ENCODE measurements around the gene KHSRP.

KHSRP gene

GRCh38 chr19:6453951-6454565, 29.4 kb upstream of the KHSRP start:
- Histone ChIP-seq H3K27me3 (ENCODE audit: control insufficient read depth, low read length) (no peaks in the 10 kb centered on the region), H3K27ac (ENCODE audit: low read depth, low read length) (no peak overlapping the region), H3K4me3 (ENCODE audit: low read length) (no peak overlapping the region), H4K20me1 (ENCODE audit: control insufficient read depth, insufficient read depth, low read depth, low read length) (no peaks in the 10 kb centered on the region), H3K9me2 (replicated peaks; ENCODE audit: control insufficient read depth, low read length) (no peaks in the 10 kb centered on the region), H3K9me3 (ENCODE audit: control insufficient read depth, insufficient read depth, low read length) (peaks cover 13% of the 10 kb centered on the region), H3F3A (ENCODE audit: control insufficient read depth, insufficient read depth) (no peaks in the 10 kb centered on the region), H3K4me1 (ENCODE audit: control insufficient read depth, low read length) (peaks cover 15% of the 10 kb centered on the region), H3K4me2 (ENCODE audit: low read length) (no peak overlapping the region), H3K36me3 (ENCODE audit: control insufficient read depth, low read length) (peaks cover 57% of the 10 kb centered on the region), H3K79me2 (ENCODE audit: control insufficient read depth, low read length) (peaks cover 17% of the 10 kb centered on the region)
- TF ChIP-seq EZH2phosphoT487 (IDR thresholded peaks at IDR 0.05; ENCODE audit: borderline replicate concordance, low read length) (no peak), CTCF (IDR thresholded peaks at IDR 0.05; ENCODE audit: low read depth, low read length, poor library complexity, severe bottlenecking) (no peak)

GRCh38 chr19:6452899-6453298, 28.3 kb upstream of the KHSRP start:
- Histone ChIP-seq H3F3A (ENCODE audit: control insufficient read depth, insufficient read depth) (no peaks in the 10 kb centered on the region), H3K36me3 (ENCODE audit: control insufficient read depth, low read length) (peaks cover 57% of the 10 kb centered on the region), H3K79me2 (ENCODE audit: control insufficient read depth, low read length) (peaks cover 6% of the 10 kb centered on the region; the same call in 1 of the 2 replicates), H4K20me1 (ENCODE audit: control insufficient read depth, insufficient read depth, low read depth, low read length) (no peaks in the 10 kb centered on the region), H3K9me3 (ENCODE audit: control insufficient read depth, insufficient read depth, low read length) (peaks cover 13% of the 10 kb centered on the region), H3K9me2 (replicated peaks; ENCODE audit: control insufficient read depth, low read length) (no peaks in the 10 kb centered on the region), H3K4me2 (ENCODE audit: low read length) (no peak overlapping the region), H3K4me1 (ENCODE audit: control insufficient read depth, low read length) (peaks cover 6% of the 10 kb centered on the region), H3K27me3 (ENCODE audit: control insufficient read depth, low read length) (no peaks in the 10 kb centered on the region), H3K27ac (ENCODE audit: low read depth, low read length) (no peak overlapping the region), H3K4me3 (ENCODE audit: low read length) (no peak overlapping the region)
- TF ChIP-seq CTCF (IDR thresholded peaks at IDR 0.05; ENCODE audit: low read depth, low read length, poor library complexity, severe bottlenecking), result no peak
- no peak for TF ChIP-seq EZH2phosphoT487 (IDR thresholded peaks at IDR 0.05; ENCODE audit: borderline replicate concordance, low read length)

- H3F3A ChIP-seq (ENCODE audit: control insufficient read depth, insufficient read depth), result no peaks in the 10 kb centered on the region
- H3K79me2 ChIP-seq (ENCODE audit: control insufficient read depth, low read length), result no peaks in the 10 kb centered on the region
- no peaks in the 10 kb centered on the region for H3K9me2 ChIP-seq (replicated peaks; ENCODE audit: control insufficient read depth, low read length)
- H3K27me3 ChIP-seq (ENCODE audit: control insufficient read depth, low read length), result no peaks in the 10 kb centered on the region
- no peak for TF ChIP-seq CTCF (IDR thresholded peaks at IDR 0.05; ENCODE audit: low read depth, low read length, poor library complexity, severe bottlenecking)
- no peak for TF ChIP-seq EZH2phosphoT487 (IDR thresholded peaks at IDR 0.05; ENCODE audit: borderline replicate concordance, low read length)
- no peaks in the 10 kb centered on the region for H4K20me1 ChIP-seq (ENCODE audit: control insufficient read depth, insufficient read depth, low read depth, low read length)
- peaks cover 13% of the 10 kb centered on the region for H3K9me3 ChIP-seq (ENCODE audit: control insufficient read depth, insufficient read depth, low read length)
- H3K36me3 ChIP-seq (ENCODE audit: control insufficient read depth, low read length), result peaks cover 51% of the 10 kb centered on the region
- H3K27ac ChIP-seq (ENCODE audit: low read depth, low read length), result no peak overlapping the region
- no peaks in the 10 kb centered on the region for H3K4me1 ChIP-seq (ENCODE audit: control insufficient read depth, low read length)
- H3K4me2 ChIP-seq (ENCODE audit: low read length), result no peak overlapping the region
- no peak overlapping the region for H3K4me3 ChIP-seq (ENCODE audit: low read length)
Observed at GRCh38 chr19:6452223-6452614, 27.6 kb upstream of the KHSRP start.
